SW480 (cell line): ENCODE data around the gene HECTD1.
"Not testable (repeated sequence)": the region's sequence is repeated elsewhere in the genome, so short reads cannot be mapped to it uniquely, and the experiment has no call there.

Source experiments
- DNase-seq: peaks from one replicate; pipeline ENCODE4 v3.0.0-alpha.2; 2016; ENCODE audit warnings: low spot score

The HECTD1 gene

DNA sequence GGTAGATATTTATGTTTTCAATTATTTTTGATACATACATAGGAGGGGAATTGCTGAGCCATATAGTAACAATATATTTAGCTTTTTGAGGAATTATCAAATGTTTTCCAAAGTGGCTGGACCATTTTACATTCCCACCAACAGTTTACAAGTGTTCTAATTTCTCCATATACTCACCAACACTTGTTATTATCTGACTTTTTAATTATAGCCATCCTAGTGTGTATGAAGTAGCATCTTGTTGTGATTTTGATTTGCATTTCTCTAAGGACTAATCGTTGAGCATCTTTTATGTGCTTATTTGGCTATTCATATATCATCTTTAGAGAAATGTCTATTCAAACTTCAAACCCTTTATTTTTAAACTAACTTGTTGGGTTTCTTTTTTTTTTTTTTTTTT, 17.2 kb upstream of the HECTD1 start:
- DNase-seq: no peak

DNA sequence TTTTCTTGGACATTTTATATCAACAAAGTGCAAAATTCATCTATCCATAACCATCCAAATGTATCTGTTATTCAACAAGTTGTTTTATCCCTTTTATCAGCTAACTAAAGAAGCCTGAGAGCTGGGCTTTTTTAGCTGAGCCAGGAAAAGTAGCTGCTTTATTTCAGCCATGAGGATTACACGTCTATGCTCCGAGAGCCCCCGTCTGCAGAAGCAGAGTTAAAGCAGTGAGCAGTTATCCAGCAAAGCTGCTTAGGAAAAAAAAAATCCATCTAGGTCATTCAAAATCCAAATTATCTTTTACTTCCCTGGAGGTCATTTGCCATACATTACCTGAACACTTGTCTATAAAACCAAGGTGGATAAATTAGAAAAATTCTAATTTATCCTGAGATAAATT, 15.7 kb upstream of the HECTD1 start:
- no peak for DNase-seq

DNA sequence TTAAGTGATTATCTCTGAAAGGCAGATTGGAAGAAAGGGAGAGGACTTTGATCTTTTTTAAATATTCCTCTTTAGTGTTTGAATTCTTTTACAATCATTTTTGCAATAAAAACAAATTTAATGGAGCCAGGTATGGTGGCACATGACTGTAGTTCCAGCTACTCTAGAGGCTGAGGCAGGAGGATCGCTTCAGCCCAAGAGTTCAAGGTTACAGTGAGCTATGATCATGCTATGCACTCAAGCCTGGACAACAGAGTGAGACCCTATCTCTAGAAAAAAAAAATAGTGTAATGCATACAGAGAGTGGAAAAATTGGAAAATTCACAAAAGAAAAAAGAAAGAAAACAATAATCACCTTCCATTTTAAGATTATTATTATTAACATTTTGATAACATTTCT, 15.2 kb upstream of the HECTD1 start:
- DNase-seq: no peak

DNA sequence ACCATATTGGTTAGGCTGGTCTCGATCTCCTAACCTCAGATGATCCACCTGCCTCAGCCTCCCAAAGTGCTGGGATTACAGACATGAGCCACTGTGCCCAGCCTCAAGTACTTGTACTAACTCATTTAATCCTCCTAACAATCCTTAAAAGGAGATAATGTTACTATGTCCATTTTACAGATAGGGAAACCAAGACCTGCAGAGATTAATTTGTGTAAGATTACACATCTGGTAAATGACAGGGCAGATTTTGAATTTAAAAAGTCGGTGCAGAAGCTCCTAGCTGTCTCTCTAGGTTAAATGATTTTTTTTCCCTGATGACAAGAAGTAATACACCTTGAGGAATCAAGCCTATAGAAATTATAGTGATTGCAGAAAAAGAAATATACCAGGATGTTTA, 13.7 kb upstream of the HECTD1 start:
- no peak for DNase-seq

DNA sequence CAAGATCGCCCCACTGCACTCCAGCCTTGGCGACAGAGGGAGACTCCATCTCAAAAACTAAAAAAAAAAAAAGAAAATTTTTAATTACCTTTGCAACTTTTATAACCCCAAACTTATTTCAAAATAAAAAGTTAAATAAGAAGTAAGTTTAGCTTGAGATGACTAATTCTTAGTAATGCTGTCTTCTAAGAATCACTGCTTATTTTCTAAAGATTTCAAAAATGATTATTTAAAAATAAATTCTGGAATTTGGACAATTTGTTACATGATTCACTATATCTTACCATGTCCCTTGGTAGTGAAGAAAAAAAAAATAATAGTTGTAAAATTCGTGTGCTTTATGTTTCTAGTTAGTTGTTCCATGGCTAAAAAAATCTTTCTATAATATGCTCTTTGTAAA, 11.6 kb upstream of the HECTD1 start:
- no peak for DNase-seq

DNA sequence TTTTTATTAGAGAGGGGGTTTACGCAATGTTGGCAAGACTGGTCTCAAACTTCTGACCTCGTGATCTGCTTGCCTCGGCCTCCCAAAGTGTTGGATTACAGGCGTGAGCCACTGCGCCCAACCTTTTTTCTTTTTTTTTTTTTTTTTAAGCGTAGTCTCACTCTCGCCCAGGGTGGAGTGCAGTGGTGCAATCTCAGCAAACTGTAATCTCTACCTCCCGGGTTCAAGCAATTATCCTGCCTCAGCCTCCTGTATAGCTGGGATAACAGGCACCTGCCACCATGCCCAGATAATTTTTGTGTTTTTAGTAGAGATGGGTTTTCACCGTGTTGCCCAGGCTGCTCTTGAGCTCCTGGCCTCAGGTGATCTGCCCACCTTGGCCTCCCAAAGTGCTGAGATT, 8.8 kb upstream of the HECTD1 start:
- no peak for DNase-seq

DNA sequence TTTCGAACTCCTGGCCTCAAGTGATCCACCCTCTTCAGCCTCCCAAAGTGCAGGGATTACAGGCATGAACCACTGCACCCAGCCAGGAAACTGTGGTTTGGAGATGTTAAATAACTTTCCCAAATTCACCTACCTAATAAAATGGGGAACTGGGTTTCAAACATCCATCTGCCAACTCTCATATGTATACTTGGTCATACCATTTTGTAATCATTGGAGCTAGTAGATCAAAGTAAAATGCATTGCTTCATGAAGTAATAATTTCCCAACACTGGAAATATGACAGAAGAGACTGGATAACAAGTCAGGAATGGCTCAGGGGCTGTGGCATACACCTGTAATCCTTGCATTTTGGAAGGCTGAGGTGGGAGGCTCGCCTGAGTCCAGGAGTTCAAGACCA, 5.3 kb upstream of the HECTD1 start:
- no peak for DNase-seq

DNA sequence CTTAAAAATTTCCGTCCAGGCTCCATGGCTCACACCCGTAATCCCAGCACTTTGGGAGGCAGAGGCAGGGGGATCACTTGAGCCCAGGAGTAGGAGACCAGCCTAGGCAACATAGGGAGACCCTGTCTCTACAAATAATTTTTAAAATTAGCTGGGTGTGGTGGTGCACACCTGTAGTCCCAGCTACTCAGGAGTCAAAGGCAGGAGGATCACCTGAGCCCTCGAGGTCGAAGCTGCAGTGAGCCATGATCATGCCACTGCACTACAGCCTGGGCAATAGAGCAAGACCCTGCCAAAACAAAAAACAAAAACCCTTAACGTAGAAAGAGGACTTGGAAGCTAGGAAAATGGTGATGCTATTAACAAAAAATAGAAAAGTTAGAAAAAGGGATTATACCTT, 2.0 kb upstream of the HECTD1 start:
- no peak for DNase-seq

DNA sequence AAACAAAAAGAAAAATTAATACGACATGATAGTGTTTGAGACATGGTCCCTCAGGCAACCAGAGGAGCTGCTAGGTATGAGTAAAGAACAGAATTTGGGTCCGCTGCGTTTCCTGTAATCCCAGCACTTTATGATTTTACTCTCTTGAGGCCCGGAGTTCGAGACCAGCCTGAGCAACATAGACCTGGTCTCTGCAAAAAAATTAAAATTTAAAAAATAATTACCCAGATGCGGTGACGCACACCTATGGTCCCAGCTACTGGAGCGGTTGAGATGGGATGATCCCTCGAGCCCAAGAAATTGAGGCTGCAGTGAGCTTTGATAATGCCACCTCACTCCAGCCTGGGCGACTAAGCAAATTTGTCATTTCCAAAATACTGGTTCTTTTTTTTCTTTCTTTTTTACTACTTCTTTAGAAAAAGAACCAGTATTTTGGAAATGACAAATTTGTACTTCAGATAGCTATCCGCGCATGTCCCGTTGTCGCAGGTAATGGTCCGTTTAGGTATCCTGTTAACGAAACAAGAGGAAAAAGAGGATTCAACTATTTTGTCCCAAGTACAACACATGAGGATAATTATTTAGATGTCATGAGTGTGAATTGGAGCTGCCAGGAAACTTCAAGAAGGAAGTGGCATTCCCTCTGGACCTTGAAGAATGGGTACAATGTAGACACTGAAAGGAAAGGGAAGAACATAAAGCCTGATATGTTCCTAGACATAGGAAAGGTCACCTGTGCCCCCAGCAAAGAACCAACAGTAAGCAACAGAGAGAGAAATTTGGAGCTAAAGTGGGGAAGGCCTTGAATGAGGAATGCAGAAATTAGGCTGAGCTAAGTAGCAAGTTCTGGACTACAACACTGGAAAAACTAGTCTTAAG, 1.2 kb upstream of the HECTD1 start:
- DNase-seq: no peak

DNA sequence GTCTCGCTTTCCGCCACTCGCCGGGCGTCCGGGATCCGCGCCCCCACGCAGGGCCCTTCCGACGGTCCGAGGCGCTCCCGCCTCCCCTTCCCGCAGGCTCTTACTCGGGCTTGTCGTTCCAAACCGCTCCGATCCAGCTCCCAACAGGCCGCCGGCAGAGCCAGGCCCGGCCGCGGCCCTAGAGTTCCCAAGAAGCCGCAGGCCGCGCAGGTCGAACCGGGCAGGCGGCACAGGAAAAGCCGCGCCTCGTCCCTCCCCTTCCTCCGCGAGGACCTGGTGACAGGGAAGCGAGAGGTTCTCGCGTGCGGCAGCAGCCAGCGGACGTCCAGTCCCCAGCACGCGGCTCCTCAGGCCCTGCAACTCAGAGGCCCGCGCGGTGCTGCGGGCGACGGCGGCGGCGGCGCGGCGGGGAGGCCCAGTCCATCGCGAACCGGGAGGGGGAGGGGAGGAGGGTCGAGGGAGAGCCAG, 272 bp downstream of the HECTD1 start:
- no peak for DNase-seq

DNA sequence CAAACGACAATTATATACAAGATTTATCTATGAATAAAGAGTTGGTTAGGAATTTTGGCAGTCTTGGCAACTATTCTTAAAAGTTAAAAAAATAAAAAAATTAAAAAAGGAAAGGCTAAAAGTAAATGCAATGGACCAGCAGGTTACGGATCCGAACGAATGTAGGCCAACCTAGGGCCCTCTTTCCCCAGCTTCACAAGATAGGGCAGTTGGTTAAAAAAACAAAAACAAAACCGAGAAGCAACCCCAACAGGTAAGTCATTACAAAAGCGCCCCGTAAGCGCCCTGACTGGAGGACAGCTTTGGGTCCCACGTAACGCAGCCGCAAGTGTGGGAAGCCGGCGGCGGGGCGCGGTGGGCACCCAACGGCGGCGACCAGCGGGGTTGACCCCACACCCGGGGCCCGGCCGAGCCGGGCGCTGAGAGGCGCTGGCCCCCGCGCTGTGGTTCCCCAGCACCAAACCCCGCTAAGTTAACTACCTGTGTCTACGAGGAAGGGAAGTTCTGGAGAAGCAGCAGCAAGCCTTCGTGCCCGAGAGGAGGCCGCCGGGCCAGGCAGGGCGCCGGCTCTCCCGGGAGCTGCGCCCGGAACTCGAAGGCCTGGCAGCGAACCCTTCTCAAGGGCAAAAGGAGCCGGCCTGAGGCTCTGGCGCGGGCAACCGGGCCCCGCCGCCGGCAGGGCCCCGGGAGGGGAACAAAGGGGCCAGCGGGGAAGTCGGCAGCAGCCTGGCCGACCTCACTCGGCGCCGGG, 882 bp downstream of the HECTD1 start:
- peak; percentile 36 for DNase-seq

DNA sequence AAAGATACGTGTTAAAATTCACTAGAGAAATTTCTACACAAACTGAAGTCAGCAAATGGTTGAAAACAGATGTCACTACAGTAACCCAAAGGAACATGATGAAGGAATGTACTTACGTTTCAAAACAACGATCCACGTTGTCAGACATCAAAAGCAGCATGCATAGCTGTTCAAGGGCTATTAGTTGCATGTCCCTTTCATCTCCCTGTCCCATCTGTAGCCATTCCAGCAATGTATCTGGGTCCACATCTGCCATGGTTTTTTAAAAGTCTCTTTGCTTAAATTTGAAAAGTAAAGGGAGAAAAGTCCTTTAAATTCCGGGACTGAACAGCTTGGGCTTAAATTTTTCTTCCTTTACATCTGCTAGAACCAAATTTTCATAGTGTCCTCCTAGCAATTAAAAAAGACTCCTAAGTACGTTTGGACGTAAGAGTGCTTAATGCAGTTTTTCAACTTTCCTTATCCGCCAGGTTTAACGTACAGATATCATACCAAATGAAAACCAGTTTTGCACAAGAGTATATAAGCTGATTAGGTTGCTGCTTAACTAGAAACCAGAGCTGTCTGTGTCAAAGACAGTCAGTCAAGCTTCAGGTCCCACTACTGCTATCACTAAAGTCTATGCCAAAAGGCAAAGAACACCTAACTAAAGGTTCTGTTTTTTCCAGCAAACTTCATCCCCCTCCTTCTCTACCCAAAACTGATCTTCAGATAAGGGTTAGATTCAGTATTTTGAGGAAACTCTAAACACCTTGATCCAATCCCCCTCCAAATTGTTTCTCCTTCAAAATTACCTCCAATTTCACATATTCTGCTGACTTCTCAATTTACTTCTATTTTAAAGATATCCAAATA, 1.7 kb downstream of the HECTD1 start:
- peak; percentile 79 for DNase-seq

DNA sequence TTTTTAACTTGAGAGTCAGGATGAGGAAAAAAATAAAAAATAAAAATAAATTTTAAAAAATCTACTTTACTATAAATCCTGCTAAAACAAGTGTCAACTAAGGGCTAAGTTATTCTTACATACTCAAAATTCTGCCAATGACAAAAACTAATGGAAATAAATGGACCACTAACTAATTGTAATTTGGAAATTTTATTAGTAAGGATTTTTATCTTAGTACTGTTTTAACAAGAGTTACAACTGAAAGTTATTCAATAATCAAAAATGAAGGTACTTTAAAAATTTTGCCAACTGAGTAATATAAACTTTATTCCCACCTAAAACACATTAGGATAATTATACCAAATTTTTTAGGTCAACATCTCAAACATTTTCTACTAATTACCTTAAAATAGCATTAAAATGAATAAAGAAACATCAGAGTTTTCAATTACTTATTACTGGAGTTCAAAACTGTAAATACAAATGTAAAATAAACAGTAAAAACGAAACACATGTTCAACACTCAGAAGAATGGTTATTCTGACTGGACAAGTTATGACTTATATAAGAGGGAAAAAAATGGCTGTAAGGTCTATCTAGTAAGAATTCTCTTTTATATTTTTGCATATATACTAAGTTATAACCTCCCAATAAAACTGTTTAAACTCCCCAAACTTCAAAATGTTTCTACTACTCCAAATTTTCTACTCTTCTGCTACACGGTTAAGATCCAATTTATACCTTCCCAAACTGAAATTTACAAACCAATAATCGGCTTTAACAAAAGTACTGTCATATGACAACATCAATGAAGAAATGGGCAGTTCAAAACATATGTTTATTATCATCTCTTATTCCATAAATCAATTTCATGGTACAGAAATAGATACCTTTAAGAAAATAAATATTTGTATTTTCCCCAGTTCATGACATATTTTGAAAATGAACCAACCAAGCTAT, 2.7 kb downstream of the HECTD1 start:
- DNase-seq: no peak

DNA sequence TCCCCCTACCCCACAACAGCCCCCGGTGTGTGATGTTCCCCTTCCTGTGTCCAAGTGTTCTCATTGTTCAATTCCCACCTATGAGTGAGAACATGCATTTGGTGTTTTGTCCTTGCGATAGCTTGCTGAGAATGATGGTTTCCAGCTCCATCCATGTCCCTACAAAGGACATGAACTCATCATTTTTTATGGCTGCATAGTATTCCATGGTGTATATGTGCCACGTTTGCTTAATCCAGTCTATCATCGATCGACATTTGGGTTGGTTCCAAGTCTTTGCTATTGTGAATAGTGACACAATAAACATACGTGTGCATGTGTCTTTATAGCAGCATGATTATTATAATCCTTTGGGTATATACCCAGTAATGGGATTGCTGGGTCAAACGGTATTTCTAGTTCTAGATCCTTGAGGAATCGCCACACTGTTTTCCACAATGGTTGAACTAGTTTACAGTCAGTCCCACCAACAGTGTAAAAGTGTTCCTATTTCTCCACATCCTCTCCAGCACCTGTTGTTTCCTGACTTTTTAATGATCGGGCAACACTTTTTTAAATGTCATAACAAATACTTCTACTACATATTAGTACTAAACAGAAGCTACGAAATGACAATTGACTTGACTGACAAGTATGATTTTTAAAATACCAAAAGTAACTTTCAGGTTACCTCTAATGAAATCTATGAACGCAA, 3.5 kb downstream of the HECTD1 start:
- DNase-seq: not testable (repeated sequence)

DNA sequence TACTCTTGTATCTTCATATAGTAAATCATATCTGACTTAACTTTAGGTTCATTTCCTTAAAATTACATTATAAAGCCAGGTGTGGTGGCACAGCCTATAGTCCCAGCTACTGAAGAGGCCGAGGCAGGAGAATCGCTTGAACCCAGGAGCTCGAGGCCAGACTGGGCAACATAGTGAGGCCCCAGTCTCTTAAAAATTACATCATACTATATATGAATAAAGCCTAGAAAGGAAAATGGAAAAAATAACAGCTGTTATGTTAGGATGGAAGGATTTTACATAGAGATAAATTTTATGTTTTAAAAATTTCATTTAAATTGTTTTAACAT, 4.2 kb downstream of the HECTD1 start:
- no peak for DNase-seq

DNA sequence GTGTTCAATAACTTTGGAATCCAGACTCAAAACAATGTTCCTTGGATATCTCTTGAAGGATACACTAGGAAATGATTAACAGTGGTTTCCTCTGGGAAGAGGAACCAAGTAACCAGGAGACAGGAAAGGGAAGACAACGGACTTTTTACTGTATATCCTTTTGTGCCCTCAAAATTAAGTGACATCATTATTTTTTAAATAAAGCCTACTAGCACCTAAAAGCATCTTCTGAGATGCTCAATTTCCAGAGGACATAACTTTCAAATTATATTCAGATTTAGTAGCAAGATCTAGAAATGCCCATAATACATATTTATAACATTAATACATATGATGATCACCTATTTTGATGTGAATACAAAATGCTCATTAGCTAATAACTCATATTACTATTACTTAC, 6.5 kb downstream of the HECTD1 start:
- DNase-seq: no peak

DNA sequence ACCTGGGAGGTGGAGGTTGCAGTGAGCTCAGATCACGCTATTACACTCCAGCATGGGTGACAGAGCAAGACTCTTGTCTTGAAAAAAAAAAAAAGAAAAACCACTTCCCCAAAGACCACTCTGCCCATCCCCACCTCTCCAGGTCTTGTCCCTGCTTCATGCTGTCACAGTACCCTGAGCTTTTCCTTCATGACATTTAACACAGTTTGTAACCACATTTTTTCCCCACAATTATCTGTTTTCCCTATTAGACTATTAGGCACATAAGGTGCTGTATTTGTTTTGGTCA, 6.9 kb downstream of the HECTD1 start:
- DNase-seq: no peak

DNA sequence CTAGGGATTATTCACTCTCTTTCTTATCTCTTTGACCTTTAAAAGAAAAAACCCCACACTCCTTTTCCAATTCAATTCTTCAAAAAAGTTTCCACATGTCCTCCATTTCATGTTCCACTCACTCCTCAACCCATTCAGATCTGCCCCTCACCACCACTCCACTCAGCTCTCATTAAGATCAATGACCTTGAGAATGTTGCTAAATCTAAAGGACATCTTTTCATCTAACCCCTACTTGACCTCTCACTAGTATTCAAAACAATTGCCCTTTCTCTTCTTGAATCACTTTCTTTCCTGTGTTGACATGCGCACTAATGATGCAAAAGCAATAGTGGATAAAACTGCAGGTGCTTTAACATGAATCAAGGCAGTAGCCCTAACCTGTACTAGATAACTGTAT, 9.9 kb downstream of the HECTD1 start:
- no peak for DNase-seq

DNA sequence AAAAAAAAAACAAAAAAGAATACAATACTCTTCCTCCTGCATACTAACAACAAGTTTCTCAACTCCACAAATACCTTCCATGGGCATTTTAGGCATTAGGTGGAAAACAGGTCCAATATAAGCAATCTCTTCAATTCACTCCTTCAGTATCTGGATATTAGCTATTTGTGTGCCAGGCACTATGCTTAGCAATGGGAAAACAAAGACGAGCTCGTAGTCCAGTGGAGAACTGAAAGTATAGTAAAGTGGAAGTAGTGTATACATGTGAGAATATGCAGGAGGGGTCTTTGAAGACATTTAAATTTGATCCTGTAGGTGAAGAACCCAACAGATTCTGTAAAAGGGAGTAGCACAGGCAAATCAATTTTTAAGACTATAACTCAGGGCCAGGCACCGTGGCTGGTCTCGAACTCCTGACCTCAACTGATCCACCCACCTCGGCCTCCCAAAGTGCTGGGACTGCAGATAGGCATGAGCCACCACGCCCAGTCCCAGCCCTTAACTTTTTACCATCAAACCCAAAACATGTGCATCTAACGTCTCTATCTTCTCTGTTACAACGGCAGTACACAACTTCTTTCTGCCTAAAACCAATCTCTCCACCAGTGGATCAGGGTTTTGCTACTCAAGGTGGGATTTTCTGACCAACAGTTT, 10.6 kb downstream of the HECTD1 start:
- no peak for DNase-seq

DNA sequence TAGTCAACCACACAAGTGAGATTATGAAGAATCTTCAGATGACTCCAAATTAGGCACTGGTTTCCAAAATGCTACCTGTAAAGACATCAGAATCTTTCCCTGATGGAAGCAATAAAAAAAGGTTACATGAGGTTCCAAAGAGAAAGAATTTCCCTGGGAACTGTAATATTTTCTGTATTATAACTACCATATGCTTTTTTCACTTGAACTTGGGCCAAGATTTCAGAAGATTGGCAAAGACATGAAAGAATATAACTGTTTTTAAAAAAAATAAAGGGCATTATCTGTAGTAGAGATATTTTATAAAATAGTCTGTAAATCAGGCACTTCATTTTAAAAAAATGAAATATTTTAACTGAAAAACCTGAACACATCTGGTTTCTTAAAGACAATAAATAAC, 12.9 kb downstream of the HECTD1 start:
- no peak for DNase-seq

DNA sequence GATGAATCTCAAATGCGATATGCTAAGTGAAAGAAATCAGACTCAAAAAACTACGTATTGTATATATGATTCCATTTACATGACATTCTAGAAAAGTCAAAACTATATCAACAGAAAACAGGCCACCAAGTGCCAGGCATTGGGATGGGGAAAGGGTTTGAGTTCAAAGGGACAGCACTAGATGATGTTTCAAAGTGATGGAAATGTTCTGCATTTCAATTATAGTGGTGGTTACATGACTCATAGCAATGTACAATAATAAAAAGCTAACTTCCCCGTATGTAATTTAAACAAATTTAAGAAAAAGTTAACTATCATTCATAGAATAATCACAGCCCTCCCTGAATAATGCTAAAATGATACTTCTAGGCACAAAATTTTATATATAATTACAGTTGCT, 13.5 kb downstream of the HECTD1 start:
- peak; percentile 7 for DNase-seq
